GM12878 (cell line): ENCODE results near the gene LIPN. TPM values are rescaled to one million over a fixed set of nuclear protein-coding genes. Genes with fewer than 3 reads are reported as not detected.

Experiments
- ATF7 ChIP-seq: fragments of 450-650 bp; IDR thresholded peaks from 2 replicates; pipeline ENCODE4 v1.6.1; 2016; ENCODE audit warnings: low read depth, mild to moderate bottlenecking
- BCL11A ChIP-seq: IDR thresholded peaks from 2 replicates; pipeline ENCODE4 v1.6.1; 2011; ENCODE audit warnings: low read depth, low read length
- CBFB ChIP-seq: IDR thresholded peaks from 2 replicates; pipeline ENCODE4 v1.6.1; 2016; ENCODE audit warnings: antibody characterized with exemption, low read depth
- CREM ChIP-seq: IDR thresholded peaks from 2 replicates; pipeline ENCODE4 v1.6.1; 2014; ENCODE audit warnings: antibody characterized with exemption, low read depth
- FOXM1 ChIP-seq: IDR thresholded peaks from 2 replicates; pipeline ENCODE4 v1.6.1; 2012; ENCODE audit warnings: low read depth, mild to moderate bottlenecking, inconsistent platforms, low read length, moderate library complexity
- HDAC2 ChIP-seq: fragments of 200-600 bp; sonication (generic); IDR thresholded peaks from 2 replicates; pipeline ENCODE4 v1.6.1; 2017
- HDAC6 ChIP-seq: fragments of 200-600 bp; sonication (generic); IDR thresholded peaks from one replicate; pipeline ENCODE4 v1.8.0; 2017; ENCODE audit warnings: antibody characterized with exemption; ENCODE audit not compliant: unreplicated experiment
- IKZF1 ChIP-seq: fragments of 450-650 bp; conservative IDR thresholded peaks from 2 replicates; pipeline ENCODE4 v1.6.1; 2017; ENCODE audit warnings: antibody characterized with exemption, mild to moderate bottlenecking
- IRF4 ChIP-seq: IDR thresholded peaks from 2 replicates; pipeline ENCODE4 v1.6.1; 2011; ENCODE audit warnings: low read depth, low read length
- NFIC ChIP-seq: IDR thresholded peaks from 2 replicates; pipeline ENCODE4 v1.6.1; 2012; ENCODE audit warnings: low read depth, mild to moderate bottlenecking, inconsistent platforms, low read length, moderate library complexity
- NR2C1 ChIP-seq: fragments of 450-650 bp; IDR thresholded peaks from 2 replicates; pipeline ENCODE4 v1.6.1; 2017; ENCODE audit warnings: antibody characterized with exemption, mild to moderate bottlenecking, moderate library complexity
- NRF1 ChIP-seq: conservative IDR thresholded peaks from 2 replicates; pipeline ENCODE4 v1.6.1; 2011; ENCODE audit warnings: mild to moderate bottlenecking, low read depth, low read length, improper control_type of control experiment
- RAD21 ChIP-seq: IDR thresholded peaks from 2 replicates; pipeline ENCODE4 v1.6.1; 2011; ENCODE audit warnings: mild to moderate bottlenecking, low read depth, low read length, moderate library complexity; ENCODE audit not compliant: insufficient read depth
- RELA ChIP-seq: fragments of 450-650 bp; IDR thresholded peaks from 2 replicates; pipeline ENCODE4 v1.8.0; 2014; ENCODE audit warnings: borderline replicate concordance; ENCODE audit not compliant: partially characterized antibody
- RUNX3 ChIP-seq: IDR thresholded peaks from 2 replicates; pipeline ENCODE4 v1.6.1; 2012; ENCODE audit warnings: low read length, inconsistent platforms
- SIX5 ChIP-seq: IDR thresholded peaks from 2 replicates; pipeline ENCODE4 v1.6.1; 2011; ENCODE audit warnings: mild to moderate bottlenecking, low read depth, low read length, moderate library complexity; ENCODE audit not compliant: severe bottlenecking
- SMAD5 ChIP-seq: IDR thresholded peaks from 2 replicates; pipeline ENCODE4 v1.6.1; 2016; ENCODE audit warnings: antibody characterized with exemption, low read depth
- SUZ12 ChIP-seq: fragments of 200-600 bp; sonication (generic); IDR thresholded peaks from one replicate; pipeline ENCODE4 v1.6.1; 2018; ENCODE audit warnings: antibody characterized with exemption, mild to moderate bottlenecking; ENCODE audit not compliant: unreplicated experiment
- TAF1 ChIP-seq: IDR thresholded peaks from 2 replicates; pipeline ENCODE4 v1.6.1; 2011; ENCODE audit warnings: mild to moderate bottlenecking, low read depth, low read length, borderline replicate concordance
- YBX1 ChIP-seq: fragments of 450-650 bp; IDR thresholded peaks from 2 replicates; pipeline ENCODE4 v1.6.1; 2016; ENCODE audit warnings: antibody characterized with exemption
- ZSCAN29 ChIP-seq: fragments of 450-650 bp; IDR thresholded peaks from 2 replicates; pipeline ENCODE4 v1.6.1; 2017; ENCODE audit warnings: mild to moderate bottlenecking, moderate library complexity
- polyA plus RNA-seq, 11 experiments: library from polyadenylated mRNA; depleted of rRNA in 4 of 11; unstranded in 6 of 11; stranded (reverse) in 5 of 11; fragments of >200 nt; fragmentation: Nextera tagmentation in 4 of 11; fragmentation: Illumina TruSeq in 1 of 11; extraction: Ambion mirVana in 4 of 11; extraction: Trizol in 1 of 11; gene quantifications; 1 replicate in 1 of 11; 2 replicates in 10 of 11; pipeline versions ENCODE4 v1.2.1 to v1.2.3, GENCODE V29; 2011 to 2016; ENCODE audit warnings: inconsistent platforms in 2 of 11, missing spikeins in 2 of 11, low read depth in 1 of 11
- total RNA-seq, 4 experiments: library from RNA; depleted of rRNA in 3 of 4; stranded (reverse); fragments of >200 nt in 3 of 4; fragmentation: Illumina TruSeq in 1 of 4; extraction: Trizol in 1 of 4; gene quantifications; 2 replicates each; pipeline versions ENCODE4 v1.2.1 to v1.2.3, GENCODE V29; 2013 to 2021
- TF ChIP-seq, protein P1 (sequence below): fragments of 450-650 bp; IDR thresholded peaks from 2 replicates; pipeline ENCODE4 v1.6.1; 2017; ENCODE audit warnings: mild to moderate bottlenecking, low read depth, inconsistent platforms; ENCODE audit not compliant: poor library complexity, severe bottlenecking
- TF ChIP-seq, protein P2 (sequence below): fragments of 450-650 bp; IDR thresholded peaks from 2 replicates; pipeline ENCODE4 v1.6.1; 2014; ENCODE audit warnings: mild to moderate bottlenecking
- TF ChIP-seq, protein P3 (sequence below): IDR thresholded peaks from 2 replicates; pipeline ENCODE4 v1.6.1; 2012; ENCODE audit warnings: low read length, inconsistent platforms
- TF ChIP-seq, protein P4 (sequence below): fragments of 450-650 bp; IDR thresholded peaks from 2 replicates; pipeline ENCODE4 v1.6.1; 2017; ENCODE audit warnings: low read depth, mild to moderate bottlenecking, moderate library complexity
- TF ChIP-seq, protein P5 (sequence below): fragments of 450-650 bp; IDR thresholded peaks from 2 replicates; pipeline ENCODE4 v1.6.1; 2017; ENCODE audit warnings: mild to moderate bottlenecking

Gene LIPN
- total and polyA plus RNA-seq, 10 of the 15 experiments (the other 5 are each of a cell fraction or from before 2014, with no cell fraction given) = 0.06 to 0.23 TPM; not detected in 8

DNA sequence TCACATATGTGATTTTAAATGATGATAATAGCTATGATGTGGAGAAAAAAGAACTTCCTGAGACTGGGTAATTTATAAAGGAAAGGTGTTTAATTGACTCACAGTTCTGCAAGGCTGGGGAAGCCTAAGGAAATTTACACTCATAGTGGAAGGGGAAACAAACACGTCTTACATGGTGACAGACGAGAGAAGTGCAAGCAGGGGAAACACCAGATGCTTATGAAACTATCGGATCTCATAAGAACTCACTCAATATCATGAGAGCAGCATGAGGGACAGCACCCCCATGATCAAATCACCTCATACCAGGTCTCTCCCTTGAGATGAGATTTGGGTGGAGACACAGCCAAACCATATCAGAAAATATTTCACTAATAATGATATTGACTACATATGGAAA lies 4.1 kb upstream of the LIPN start (continued):
- TF ChIP-seq, protein P1, sequence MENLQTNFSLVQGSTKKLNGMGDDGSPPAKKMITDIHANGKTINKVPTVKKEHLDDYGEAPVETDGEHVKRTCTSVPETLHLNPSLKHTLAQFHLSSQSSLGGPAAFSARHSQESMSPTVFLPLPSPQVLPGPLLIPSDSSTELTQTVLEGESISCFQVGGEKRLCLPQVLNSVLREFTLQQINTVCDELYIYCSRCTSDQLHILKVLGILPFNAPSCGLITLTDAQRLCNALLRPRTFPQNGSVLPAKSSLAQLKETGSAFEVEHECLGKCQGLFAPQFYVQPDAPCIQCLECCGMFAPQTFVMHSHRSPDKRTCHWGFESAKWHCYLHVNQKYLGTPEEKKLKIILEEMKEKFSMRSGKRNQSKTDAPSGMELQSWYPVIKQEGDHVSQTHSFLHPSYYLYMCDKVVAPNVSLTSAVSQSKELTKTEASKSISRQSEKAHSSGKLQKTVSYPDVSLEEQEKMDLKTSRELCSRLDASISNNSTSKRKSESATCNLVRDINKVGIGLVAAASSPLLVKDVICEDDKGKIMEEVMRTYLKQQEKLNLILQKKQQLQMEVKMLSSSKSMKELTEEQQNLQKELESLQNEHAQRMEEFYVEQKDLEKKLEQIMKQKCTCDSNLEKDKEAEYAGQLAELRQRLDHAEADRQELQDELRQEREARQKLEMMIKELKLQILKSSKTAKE = peak; percentile 39
- TF ChIP-seq ATF7 = 0 out of 2 replicates have a peak, but pooled peaks have one; percentile 24
- no peak for TF ChIP-seq NRF1
- TF ChIP-seq RUNX3 = peak; percentile 34; the same call in 1 of the 2 replicates
- peak; percentile 33; the same call in 1 of the 2 replicates for TF ChIP-seq IKZF1
- no peak for TF ChIP-seq BCL11A
- no peak for TF ChIP-seq SMAD5
- no peak for TF ChIP-seq YBX1
- TF ChIP-seq FOXM1 = 0 out of 2 replicates have a peak, but pooled peaks have one; percentile 29
- TF ChIP-seq NR2C1 = no peak
- TF ChIP-seq, protein P2, sequence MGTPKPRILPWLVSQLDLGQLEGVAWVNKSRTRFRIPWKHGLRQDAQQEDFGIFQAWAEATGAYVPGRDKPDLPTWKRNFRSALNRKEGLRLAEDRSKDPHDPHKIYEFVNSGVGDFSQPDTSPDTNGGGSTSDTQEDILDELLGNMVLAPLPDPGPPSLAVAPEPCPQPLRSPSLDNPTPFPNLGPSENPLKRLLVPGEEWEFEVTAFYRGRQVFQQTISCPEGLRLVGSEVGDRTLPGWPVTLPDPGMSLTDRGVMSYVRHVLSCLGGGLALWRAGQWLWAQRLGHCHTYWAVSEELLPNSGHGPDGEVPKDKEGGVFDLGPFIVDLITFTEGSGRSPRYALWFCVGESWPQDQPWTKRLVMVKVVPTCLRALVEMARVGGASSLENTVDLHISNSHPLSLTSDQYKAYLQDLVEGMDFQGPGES = no peak
- no peak for TF ChIP-seq SIX5
- TF ChIP-seq RAD21 = no peak
- TF ChIP-seq HDAC2 = no peak
- no peak for TF ChIP-seq RELA
- no peak for TF ChIP-seq HDAC6
- TF ChIP-seq CBFB = no peak
- TF ChIP-seq, protein P3, sequence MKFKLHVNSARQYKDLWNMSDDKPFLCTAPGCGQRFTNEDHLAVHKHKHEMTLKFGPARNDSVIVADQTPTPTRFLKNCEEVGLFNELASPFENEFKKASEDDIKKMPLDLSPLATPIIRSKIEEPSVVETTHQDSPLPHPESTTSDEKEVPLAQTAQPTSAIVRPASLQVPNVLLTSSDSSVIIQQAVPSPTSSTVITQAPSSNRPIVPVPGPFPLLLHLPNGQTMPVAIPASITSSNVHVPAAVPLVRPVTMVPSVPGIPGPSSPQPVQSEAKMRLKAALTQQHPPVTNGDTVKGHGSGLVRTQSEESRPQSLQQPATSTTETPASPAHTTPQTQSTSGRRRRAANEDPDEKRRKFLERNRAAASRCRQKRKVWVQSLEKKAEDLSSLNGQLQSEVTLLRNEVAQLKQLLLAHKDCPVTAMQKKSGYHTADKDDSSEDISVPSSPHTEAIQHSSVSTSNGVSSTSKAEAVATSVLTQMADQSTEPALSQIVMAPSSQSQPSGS = 0 out of 2 replicates have a peak, but pooled peaks have one; percentile 19
- no peak for TF ChIP-seq ZSCAN29
- TF ChIP-seq SUZ12 = no peak
- TF ChIP-seq CREM = peak; percentile 39; the same call in 1 of the 2 replicates
- TF ChIP-seq IRF4 = no peak
- TF ChIP-seq, protein P4, sequence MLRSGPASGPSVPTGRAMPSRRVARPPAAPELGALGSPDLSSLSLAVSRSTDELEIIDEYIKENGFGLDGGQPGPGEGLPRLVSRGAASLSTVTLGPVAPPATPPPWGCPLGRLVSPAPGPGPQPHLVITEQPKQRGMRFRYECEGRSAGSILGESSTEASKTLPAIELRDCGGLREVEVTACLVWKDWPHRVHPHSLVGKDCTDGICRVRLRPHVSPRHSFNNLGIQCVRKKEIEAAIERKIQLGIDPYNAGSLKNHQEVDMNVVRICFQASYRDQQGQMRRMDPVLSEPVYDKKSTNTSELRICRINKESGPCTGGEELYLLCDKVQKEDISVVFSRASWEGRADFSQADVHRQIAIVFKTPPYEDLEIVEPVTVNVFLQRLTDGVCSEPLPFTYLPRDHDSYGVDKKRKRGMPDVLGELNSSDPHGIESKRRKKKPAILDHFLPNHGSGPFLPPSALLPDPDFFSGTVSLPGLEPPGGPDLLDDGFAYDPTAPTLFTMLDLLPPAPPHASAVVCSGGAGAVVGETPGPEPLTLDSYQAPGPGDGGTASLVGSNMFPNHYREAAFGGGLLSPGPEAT = no peak; the same call in 1 of the 2 replicates
- peak; percentile 56; the same call in 1 of the 2 replicates for TF ChIP-seq NFIC
- TF ChIP-seq, protein P5, sequence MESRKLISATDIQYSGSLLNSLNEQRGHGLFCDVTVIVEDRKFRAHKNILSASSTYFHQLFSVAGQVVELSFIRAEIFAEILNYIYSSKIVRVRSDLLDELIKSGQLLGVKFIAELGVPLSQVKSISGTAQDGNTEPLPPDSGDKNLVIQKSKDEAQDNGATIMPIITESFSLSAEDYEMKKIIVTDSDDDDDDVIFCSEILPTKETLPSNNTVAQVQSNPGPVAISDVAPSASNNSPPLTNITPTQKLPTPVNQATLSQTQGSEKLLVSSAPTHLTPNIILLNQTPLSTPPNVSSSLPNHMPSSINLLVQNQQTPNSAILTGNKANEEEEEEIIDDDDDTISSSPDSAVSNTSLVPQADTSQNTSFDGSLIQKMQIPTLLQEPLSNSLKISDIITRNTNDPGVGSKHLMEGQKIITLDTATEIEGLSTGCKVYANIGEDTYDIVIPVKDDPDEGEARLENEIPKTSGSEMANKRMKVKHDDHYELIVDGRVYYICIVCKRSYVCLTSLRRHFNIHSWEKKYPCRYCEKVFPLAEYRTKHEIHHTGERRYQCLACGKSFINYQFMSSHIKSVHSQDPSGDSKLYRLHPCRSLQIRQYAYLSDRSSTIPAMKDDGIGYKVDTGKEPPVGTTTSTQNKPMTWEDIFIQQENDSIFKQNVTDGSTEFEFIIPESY = no peak
- TF ChIP-seq TAF1 = no peak
